ENCODE measurements around the gene ACAA1. TPM values are rescaled to one million over a fixed set of nuclear protein-coding genes. Genes with fewer than 3 reads are reported as not detected.

Gene ACAA1
- total RNA-seq, 2 donors from 2014 or later = 50.9 to 74.0 TPM

DNA sequence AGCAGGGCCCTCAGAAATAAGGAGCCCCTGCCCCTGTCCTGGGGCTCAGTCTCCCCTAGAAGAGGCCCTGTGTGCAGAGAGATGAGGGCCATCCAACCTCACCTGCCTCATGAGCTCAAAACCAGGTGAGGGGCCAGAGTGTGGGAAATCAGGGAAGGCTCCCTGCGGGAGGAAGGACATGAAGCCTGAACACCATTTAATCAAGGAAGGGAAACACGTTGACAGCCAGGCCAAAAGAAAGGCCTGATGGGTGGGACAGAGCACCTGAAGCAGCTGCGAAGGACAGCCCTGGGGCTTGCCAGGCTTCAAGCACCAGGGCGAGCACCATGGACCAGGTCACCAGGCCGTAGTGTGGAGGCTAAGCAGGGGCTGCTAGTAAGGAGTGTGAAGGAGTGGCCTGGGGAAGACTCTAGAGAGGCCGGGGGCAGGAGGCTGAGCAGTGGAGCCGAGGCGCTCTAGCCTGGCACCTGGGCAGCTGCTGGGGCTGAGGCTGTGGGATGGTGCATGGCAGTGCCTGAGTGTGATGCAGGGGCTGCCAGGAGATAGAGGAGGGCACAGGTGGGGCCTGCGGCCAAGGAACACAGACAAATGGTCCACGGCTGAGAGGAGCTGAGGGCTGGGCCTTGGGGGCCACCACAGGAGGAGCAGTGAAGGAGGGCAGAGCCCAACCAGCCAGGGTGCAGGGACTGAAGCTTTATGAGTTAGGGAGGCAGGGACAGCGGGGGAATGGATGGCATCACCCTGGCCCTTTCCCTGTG, 16.1 kb downstream of the ACAA1 start:
- Histone ChIP-seq H3K27me3 (no peaks in the 10 kb centered on the region), H3K36me3 (peaks cover 57% of the 10 kb centered on the region), H3K9me3 (no peaks in the 10 kb centered on the region), H3K27ac (no peak overlapping the region), H3K4me3 (no peak overlapping the region), H3K4me1 (no peaks in the 10 kb centered on the region)
- DNase-seq (ENCODE audit: low spot score) = no peak
- TF ChIP-seq, protein P1, sequence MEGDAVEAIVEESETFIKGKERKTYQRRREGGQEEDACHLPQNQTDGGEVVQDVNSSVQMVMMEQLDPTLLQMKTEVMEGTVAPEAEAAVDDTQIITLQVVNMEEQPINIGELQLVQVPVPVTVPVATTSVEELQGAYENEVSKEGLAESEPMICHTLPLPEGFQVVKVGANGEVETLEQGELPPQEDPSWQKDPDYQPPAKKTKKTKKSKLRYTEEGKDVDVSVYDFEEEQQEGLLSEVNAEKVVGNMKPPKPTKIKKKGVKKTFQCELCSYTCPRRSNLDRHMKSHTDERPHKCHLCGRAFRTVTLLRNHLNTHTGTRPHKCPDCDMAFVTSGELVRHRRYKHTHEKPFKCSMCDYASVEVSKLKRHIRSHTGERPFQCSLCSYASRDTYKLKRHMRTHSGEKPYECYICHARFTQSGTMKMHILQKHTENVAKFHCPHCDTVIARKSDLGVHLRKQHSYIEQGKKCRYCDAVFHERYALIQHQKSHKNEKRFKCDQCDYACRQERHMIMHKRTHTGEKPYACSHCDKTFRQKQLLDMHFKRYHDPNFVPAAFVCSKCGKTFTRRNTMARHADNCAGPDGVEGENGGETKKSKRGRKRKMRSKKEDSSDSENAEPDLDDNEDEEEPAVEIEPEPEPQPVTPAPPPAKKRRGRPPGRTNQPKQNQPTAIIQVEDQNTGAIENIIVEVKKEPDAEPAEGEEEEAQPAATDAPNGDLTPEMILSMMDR (IDR thresholded peaks at IDR 0.05) = no peak

DNA sequence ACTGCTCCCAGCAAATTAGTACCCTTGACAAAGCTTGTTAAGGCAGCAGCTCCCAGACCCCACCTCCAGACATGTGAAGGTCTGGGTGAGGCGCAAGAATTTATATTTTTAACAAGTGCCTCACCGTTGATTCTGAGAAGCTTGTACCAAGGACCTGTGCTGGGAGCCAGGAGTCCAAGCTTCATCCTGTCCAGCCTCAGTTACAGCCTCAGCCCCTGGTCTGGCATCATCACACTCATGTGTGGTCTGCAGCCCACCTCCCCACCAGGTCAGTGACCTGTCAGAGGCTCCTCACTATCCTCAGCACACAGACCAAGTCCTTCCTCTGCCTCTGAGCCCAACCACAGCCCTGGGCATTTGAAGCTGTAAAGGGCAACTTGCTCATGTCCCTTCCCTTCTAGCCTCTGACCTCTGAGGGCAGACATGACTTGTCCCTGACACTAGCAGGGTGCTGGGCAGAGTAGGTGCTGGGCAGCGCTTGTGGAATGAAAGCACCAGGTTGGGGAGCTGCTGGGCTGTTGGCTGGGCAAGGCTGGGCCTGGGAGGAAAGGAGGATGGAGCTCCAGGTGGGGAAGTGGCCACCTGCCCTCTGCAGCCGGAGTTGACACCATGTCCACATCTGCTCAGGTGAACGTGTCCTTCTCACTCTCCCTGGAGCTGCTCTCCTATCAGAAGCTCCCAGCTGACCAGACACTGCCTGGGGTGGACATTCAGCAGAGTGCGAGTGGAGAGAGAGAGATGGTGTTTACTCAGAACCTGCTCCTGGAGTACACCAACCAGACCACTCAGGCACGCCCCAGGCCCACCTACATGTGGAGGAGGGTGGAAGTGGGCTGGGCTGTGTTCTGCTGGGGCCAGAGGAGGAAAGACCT, 16.9 kb downstream of the ACAA1 start:
- no peaks in the 10 kb centered on the region for H3K27me3 ChIP-seq
- no peaks in the 10 kb centered on the region for H3K9me3 ChIP-seq
- TF ChIP-seq, protein P1 (IDR thresholded peaks at IDR 0.05) = no peak
- H3K4me1 ChIP-seq = no peaks in the 10 kb centered on the region
- H3K4me3 ChIP-seq = no peak overlapping the region
- peaks cover 49% of the 10 kb centered on the region for H3K36me3 ChIP-seq
- DNase-seq (ENCODE audit: low spot score) = no peak
- no peak overlapping the region for H3K27ac ChIP-seq

DNA sequence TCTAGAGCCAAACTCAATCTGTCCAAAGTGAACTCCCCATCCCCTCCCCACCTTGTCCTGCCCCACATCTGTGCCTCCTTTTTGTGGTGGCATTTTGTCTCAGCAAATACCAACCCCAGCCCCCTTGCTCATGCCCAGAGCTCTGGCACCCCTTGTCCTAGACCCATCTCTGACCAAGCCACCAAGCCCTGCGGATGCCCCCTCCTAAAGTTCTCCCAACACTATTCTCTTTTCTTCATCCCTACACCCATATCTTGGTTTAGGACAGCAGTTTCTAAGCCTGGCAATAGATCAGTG, 17.7 kb downstream of the ACAA1 start:
- Histone ChIP-seq H3K9me3 (no peaks in the 10 kb centered on the region), H3K4me1 (no peaks in the 10 kb centered on the region), H3K4me3 (no peak overlapping the region), H3K27ac (no peak overlapping the region), H3K27me3 (no peaks in the 10 kb centered on the region), H3K36me3 (peaks cover 40% of the 10 kb centered on the region)
- TF ChIP-seq, protein P1 (IDR thresholded peaks at IDR 0.05) = no peak
- no peak for DNase-seq (ENCODE audit: low spot score)

DNA sequence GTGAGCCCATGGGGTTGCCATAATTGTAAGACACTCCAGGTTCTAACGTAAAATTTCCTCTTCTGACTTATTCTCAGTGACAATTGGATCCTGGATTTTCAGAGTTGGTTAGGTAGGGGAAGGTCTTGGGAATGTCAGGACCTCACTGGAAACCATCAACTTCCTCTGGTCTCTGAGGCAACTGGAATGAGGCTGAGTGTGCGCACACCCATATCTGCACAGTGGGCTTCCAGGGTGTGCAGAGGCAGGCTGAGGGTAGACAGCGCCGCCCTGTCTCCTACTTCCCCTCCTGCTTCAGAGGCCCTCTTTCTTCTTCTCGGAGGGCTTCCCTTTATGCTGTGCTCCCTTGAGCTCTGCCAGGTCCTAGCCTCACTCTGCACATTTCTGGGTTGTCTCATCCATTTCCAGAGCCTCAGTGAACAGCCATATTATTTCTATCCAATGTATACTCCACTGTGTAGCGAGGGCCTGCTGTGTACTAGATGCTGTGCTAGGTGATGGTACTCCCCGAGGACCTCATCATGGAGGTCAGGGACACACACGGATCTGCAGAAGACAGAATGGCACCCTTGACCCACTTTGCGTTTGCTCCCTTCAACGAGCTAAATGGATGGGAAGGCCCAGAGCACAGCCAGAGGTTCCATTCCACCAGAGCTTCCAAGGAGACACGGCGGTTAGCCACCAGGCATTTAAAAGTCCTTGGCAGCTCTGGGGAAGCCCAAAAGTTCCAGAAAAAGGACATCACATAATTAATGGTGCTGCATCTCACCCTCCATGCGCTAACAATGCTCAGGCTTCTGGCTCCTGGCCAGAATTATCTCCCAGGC, 18.3 kb downstream of the ACAA1 start:
- H3K27me3 ChIP-seq = no peaks in the 10 kb centered on the region
- no peaks in the 10 kb centered on the region for H3K4me1 ChIP-seq
- H3K4me3 ChIP-seq = no peak overlapping the region
- peaks cover 36% of the 10 kb centered on the region for H3K36me3 ChIP-seq
- TF ChIP-seq, protein P1 (IDR thresholded peaks at IDR 0.05) = no peak
- H3K9me3 ChIP-seq = no peaks in the 10 kb centered on the region
- DNase-seq (ENCODE audit: low spot score) = no peak
- no peak overlapping the region for H3K27ac ChIP-seq

DNA sequence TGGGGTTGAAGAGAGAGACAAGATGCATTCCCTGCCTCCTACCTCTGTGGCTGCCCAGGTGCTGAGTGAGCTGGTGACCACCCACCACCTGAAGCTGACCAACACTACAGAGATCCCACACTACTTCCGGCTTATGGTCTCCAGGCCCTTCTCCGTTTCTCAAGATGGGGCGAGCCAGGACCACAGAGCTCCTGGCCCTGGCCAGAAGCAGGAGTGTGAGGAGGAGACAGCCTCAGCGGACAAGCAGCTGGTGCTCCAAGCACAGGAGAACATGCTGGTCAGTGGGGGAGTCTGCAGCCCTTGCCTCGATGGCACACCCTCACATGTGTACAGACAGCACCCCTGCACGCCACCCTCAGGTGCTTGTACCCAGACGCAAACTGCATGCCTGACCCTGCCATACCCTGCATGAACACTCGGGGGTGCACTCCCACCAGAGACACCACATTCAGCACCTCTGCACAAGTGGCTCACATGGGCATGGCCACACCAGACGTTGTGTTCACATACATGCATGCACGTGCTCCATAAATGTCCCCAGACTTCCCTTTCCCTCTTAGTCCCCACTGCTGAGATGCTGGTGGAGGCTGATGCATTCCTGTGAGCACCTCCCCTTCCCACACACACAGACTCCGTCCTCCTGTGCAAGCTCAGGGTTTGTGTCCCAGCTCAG, 19.0 kb downstream of the ACAA1 start:
- Histone ChIP-seq H3K27me3 (no peaks in the 10 kb centered on the region), H3K27ac (no peak overlapping the region), H3K4me1 (no peaks in the 10 kb centered on the region), H3K4me3 (no peak overlapping the region), H3K36me3 (peaks cover 29% of the 10 kb centered on the region), H3K9me3 (no peaks in the 10 kb centered on the region)
- DNase-seq (ENCODE audit: low spot score) = peak; percentile 69
- TF ChIP-seq, protein P1 (IDR thresholded peaks at IDR 0.05) = peak; percentile 66 to 80

Measured in right atrium auricular region (tissue), 2 donors.